RKO (cell line): ENCODE data around the gene CAMK2A.

Source experiments
- DNase-seq: peaks from one replicate; pipeline ENCODE4 v3.0.0-alpha.2; 2016; ENCODE audit warnings: low spot score

CAMK2A gene

DNA sequence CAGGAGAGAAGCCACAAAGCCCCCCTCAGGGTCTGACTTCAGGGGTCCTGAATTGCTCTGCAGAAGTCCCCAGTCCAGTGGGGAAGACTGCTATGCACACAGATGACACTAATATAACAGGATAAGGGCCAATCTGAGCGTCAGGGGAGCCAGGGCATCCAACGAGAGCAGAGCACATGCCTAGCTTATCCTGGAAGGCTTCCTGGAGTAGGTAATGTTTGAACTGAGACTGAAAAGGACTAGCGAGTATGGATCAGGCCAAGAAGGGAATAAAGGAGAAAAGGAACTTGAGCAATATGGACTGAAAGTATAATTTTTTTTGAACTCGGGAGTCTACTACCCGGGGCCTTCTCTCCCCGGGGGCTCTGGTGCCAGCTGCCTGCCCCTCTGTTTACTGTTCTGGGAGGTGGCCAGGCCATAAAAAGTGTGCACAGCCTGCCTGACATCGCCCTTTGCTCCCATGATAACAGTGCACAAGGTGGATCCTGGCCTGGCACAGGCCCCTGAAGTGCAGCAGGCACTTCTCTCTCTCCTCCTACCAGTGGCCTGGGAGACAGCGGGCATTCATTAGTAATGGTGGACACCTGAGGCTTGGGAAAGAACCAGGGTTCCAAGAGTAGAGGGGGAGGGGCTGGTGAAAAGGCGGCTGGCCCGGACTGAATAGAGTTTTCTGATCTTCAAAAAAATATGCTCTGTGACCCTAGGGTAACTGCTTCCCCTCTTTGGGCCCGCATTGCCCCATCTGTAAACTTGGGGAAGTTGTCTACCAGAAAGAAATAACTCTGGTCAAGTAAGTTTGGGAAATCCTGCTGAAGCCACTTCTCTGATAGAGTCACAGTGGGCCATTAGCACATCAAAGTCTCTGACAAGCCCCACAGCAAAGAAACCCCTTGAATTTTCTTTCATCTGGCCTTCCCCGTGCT lies 104.3 kb downstream of the CAMK2A start:
- no peak for DNase-seq

DNA sequence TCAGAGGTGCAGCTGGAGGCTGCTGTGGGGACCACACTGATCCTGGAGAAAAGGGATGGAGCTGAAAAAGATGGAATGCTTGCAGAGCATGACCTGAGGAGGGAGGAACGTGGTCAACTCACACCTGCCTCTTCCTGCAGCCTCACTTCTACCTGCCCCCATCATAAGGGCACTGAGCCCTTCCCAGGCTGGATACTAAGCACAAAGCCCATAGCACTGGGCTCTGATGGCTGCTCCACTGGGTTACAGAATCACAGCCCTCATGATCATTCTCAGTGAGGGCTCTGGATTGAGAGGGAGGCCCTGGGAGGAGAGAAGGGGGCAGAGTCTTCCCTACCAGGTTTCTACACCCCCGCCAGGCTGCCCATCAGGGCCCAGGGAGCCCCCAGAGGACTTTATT lies 105.6 kb downstream of the CAMK2A start:
- DNase-seq = no peak

DNA sequence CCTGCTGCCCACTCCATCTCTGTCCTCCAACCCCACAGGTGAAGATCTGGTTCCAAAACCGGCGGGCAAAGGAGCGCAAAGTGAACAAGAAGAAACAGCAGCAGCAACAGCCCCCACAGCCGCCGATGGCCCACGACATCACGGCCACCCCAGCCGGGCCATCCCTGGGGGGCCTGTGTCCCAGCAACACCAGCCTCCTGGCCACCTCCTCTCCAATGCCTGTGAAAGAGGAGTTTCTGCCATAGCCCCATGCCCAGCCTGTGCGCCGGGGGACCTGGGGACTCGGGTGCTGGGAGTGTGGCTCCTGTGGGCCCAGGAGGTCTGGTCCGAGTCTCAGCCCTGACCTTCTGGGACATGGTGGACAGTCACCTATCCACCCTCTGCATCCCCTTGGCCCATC lies 106.1 kb downstream of the CAMK2A start:
- no peak for DNase-seq

DNA sequence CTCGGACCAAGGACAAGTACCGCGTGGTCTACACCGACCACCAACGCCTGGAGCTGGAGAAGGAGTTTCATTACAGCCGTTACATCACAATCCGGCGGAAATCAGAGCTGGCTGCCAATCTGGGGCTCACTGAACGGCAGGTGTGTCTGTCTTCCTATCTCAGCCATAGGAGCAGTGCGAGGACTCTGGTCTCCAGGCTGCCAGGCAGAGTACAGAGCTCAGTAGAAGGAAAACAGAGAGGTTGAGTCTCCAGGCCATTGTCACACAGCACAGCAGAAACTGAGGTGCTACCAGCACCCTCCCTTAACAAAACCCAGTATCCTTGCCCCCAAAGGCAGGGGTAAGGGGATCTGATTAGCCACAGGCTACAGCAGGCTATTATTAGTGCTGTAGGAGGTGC lies 106.8 kb downstream of the CAMK2A start:
- DNase-seq = no peak

DNA sequence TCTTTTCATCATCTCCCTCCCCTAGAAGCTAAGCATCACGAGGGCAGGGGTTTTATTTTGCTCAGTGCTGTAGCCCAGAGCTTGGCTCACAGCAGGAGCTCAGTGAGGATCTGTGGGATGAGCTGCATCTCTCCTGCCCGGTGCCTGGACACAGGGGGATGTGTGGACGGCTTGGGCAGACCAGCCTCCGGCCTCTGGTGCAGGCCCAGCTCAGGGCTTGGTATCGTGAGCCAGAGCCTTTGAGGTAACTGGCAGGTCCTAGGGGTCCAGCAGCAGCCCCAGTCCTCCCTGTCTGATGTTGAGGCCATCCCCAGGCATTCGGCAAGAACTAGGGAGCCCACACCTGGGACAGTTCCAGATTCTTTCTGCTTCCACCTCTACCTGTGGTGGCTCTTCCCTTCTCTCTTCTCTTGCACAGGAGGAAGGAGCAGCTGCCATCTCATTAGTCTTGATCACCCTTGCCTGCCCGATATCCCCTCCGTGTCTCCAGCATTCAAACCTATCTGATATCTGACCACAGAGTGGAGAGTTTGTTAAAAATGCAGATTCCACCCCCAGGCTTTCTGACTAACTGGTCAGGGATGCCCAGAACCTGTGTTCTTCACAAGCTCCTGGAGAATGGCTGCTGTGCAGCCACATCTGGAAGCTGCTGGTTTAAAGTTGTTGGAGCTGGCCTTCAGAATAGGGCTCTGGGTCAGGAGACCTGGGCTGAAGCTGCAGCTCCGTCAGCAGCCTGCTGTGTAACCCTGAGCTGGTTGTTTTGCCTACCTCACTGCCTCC lies 107.6 kb downstream of the CAMK2A start:
- no peak for DNase-seq

DNA sequence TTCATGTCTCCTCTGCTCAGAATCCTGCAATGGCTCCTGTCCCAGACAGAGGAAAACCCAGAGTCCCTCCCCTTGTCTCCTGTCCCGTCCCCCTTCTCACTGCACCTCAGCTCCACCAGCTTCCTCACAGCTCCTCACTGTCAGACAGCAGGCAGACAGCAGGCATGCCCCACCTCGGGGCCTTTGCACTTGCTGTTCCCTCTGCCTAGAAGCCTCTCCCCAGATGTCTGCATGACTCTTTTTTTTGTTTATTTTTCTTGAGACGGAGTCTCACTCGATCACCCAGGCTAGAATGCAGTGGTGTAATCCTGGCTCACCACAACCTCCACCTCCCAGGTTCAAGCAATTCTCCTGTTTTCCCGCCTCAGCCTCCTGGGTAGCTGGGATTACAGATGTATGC lies 108.5 kb downstream of the CAMK2A start:
- DNase-seq = no peak

DNA sequence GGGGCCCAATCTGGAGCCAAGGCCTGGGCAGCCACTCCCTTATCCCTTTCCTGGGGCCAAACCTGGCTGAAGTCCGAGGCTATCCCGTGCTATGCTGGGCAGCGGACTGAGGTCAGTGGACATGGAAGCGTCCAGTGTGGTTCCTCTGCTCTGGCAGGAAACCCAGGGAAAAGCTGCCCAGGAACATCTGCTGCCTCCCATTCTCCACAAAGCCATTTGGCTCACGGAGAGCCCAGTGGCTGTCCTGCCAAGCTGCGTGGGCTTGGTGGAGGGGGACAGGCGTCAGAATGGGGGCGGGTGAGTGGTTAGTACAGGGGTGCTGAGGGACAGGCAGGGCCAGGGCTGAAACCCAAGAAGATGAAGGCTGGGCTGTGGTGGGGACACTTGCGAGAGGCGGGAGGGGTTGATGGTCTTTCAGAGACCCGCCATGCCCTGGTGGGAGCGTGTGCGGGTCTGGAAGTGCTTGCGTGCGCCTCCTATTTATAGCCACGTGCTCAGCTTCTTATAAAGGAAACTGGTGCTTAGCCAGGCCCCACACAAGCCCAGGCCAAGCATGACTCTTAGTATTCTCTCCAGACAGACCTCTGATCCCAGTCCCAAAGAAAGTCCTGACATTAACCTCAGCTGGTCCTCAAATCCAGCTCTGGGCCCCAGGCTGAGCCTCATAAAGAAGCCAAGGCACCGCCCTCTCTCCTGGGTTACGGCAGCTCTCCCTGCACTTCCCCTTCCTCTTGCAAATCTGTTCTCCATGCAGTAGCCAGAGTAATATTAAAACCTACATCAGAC lies 109.1 kb downstream of the CAMK2A start:
- DNase-seq = no peak

DNA sequence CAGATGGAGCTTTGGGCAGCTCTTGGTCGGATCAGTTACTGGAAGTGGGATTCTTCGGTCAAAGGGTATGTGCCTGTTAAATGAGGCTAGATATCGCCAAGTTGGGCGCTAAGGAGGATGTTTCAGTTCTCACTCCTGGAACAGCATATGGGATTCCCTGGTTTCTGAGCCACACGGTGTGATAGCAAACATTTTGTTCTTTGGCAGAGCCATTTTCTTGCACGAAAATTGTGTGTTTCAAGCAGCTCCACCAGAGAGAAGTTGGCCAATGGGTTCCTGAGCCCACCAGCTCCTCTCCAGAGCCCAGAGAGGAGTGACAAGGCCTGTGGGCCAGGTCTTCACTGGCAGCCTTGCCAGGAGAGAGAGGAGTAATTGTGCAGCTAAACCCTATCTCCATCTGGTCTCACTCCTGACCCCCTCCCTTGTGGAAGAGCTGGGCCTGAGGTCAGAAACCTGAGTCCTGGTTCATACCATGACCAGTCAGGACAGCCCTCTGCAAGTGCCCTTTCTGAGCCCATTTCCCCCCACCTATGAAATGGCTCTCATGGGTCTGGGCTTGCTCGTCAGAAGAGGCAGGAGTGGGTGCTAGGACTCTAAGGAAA lies 110.5 kb downstream of the CAMK2A start:
- DNase-seq = no peak

DNA sequence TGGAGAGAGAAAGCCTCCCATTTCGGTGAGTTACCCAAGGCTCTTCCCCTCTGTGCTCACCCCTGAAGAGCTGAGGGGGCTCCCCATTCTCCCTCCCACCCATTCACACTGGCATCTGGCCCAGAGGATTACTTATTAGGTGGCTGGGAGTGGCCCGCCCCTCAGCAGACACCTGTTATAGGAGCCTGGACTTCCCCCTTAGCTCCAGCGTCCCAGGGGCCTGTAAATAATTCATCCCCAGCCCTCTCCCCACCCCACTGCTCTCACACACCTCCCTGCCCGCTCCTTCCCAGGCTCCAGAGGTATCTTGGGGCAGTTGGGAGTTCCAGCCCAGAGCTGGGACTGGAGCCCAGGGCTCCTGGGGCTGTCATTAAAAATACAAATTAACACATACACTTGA lies 111.3 kb downstream of the CAMK2A start:
- no peak for DNase-seq

DNA sequence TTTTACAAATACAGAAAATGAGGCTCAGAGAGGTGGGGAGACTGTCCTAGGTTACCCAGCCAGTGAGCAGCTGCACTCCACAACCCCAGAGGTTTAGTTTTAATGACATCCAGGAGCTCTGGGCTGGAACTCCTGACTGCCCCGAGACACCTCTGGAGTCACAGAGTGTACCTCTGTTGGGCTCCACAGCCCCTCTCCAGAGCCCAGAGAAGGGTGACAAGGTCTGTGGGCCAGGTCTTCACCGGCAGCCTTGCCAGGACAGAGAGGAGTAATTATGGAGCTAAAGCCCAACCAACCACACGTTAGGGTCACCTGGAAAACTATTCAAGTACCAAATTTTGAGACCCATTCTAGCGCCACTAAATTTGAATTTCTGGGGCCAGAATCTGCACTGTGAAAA lies 111.9 kb downstream of the CAMK2A start:
- DNase-seq = no peak

DNA sequence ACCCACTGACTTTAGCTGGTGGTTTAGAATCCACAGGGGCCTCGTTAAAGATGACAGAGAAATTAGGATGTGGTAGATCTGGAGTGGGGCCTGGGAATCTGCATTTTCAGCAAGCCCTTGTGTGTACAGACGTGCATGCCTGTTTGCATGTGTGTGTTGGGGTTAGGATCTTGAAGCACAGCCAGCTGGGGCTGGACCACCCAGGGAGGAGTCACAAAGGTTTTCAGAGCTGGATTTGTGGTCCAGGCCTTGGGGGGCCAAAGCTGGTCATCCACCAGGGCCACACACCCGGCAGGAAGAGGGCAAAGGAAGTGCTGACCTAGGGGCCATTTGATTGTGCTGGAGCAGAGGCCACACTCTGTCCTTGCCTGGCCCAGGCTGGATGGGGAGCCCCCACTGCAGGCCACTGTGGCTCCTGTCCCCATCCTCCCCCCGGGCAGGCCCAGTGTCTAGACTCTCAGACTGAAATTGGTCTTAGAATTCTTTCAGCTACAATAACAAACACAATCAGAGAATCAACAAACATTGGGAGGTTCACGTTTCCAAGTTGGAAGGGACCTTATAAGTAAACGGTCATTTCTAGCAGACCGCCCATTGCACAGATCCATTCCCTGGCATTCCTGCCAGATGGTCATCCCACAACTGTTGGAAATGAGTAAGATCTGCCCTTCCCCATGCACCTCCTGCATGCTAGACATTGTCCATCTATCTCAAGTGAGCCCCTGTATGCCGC lies 112.7 kb downstream of the CAMK2A start:
- no peak for DNase-seq

DNA sequence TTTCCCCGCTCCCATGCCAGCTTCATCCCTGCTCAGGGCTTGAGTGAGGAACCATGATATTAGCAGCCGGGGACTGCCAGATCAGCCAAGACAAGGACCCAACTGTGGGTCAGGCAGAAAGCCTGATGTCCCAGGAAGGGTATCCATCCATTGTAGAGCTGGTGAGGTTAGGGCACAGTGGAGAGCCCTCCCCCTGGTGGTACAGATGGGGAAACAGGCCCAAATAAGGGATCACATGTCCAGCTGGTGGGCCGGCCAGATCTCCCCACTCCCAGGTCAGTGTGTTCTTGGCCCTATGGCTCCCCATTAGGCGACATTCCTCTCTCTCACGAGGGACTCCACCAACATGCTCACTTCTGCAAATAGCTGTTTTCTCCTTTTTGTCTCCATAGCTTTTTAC lies 114.0 kb downstream of the CAMK2A start:
- DNase-seq = peak; percentile 31

DNA sequence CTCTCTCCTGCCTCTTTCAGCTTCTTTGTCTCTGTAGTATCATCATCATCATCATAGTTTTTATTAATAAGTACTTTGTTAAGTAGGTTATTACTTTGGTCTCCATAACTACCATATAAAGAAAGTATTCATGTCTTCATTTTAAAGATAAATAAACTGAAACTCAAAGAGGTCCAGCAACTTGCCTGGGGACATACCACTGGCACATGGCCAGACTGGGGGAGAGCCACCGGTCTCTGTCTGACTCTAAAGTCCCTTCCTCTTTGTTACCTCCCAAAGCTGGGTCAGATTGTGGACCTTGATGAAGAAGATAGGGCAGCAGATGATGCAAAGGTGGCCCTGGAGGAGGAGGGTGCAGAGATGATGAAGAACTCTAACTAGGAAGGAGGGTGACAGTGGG lies 114.5 kb downstream of the CAMK2A start:
- no peak for DNase-seq

DNA sequence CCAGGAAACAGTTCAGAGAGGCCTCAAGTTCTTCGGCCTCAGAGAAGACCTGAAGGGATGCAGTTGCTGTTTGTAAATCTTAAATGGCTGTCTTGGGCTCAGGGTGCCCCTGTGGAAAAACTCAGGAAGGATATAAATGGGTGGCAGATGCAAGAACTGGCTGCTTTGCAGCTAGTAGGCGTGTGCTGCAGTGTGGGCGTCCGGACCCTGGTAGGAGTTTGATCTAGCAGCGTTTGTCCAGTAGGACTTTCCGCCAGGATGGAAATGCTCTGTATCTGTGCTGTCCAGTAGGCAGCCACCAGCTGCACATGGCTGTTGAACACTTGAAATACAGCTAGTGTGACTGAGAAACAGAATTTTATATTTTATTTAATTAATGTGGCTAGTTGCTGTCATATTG lies 115.3 kb downstream of the CAMK2A start:
- no peak for DNase-seq

DNA sequence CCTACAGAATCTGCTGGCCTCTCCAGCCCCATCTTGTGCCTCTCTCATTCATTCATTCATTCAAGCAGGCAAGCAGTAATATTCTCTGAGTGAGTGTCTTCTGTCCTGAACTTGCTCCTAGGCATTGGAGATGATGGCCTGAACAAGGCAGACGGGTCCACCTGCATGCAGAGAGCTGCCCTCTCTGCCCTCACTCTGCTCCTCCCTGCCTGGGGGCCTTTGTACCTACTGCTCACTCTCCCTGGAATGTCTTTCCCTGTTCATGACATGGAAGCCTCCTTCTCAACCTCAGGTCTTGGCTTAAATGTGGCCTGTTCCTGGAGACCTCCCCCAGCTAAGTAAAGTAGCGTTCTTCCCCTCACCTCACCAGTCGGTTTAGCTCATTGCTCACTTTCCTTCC lies 116.4 kb downstream of the CAMK2A start:
- no peak for DNase-seq

DNA sequence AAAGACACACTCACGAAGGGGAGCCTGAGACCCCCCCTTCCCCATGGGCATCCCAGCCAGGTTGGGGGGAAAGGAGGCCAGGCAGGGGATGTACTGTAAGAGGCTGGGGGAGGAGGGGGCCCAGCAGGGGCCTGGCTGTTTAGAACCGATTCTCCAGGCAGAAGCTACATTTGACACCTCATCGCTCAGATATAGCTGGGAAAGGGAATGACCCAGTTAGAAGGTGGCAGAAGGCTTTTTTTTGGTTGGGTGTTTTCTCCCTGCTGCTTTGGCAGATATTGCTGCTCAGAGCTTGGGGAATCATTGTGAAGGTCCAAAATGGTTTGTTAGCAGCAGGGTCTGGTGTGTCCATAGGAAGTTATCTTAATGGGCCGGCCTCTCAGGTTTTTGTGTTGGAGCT lies 117.0 kb downstream of the CAMK2A start:
- no peak for DNase-seq

DNA sequence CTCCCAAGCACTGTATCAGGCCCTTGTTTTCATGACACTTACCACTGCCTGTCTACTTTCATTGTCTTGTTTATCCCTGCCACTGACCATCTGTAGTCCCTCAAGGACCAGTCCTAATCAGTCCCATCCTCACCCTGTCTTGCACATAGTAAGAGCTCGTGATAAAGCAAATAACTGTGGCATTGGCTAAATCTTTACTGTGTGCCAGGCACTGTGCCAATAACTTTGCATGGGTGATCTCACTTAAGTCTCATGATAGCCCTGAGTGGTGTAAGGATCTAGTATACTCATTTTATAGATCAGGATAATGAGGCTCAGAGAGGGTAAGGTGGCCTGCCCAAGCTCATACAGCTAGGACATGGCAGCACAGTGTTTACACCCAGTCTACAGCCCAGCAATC lies 117.4 kb downstream of the CAMK2A start:
- no peak for DNase-seq
